CD1c-positive myeloid dendritic cell (primary cell): ENCODE data around the gene DCXR.

Experiments used
- DNase-seq: peaks from one replicate; pipeline ENCODE4 v3.0.0-alpha.2; 2016; ENCODE audit errors: extremely low spot score

Gene DCXR

DNA sequence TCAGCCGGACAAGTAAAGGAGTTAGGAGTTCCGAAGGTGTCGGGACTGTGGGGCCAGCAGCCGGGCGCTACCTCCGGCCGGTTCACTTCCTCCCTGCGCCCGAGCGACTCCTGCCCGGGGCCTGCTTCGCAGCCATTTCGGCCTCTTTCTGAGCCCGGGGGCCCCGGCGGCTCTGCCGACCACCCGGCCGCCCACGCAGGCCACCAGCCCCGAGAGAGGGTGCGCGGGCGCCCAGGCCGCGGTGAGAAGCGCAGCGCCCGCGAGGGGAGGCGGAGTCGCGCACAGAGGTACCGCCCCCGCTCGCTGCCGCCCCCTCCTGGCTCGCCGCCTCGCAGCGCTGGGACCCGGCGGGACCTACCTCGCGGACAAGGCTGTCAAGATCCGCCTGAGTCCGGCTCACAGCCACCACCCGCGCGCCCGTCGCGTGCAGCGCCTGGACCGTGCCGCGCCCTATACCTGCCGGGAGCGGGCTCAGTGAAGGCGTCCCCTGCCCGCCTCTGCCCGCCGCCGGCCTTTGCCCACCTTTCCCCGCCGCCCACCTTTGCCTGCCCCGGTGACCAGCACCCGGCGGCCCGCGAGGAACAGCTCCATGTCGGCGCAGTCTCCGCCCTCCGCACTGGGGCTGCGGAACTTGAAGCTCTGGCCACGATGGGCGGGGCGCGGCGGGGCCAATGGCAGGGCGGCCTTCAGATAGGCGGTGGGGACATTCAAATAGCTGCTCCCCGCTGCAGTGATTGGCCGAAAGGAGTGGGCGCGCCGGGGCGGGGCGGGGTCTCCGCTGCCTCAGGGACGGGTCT is at the start of gene DCXR:
Gene DCXR, minus strand, starts transcription at position 606 of the 797 bp plus-strand sequence. Its CDS starts 15 bp downstream, at position 591.
- DNase-seq: peak; percentile 97

DNA sequence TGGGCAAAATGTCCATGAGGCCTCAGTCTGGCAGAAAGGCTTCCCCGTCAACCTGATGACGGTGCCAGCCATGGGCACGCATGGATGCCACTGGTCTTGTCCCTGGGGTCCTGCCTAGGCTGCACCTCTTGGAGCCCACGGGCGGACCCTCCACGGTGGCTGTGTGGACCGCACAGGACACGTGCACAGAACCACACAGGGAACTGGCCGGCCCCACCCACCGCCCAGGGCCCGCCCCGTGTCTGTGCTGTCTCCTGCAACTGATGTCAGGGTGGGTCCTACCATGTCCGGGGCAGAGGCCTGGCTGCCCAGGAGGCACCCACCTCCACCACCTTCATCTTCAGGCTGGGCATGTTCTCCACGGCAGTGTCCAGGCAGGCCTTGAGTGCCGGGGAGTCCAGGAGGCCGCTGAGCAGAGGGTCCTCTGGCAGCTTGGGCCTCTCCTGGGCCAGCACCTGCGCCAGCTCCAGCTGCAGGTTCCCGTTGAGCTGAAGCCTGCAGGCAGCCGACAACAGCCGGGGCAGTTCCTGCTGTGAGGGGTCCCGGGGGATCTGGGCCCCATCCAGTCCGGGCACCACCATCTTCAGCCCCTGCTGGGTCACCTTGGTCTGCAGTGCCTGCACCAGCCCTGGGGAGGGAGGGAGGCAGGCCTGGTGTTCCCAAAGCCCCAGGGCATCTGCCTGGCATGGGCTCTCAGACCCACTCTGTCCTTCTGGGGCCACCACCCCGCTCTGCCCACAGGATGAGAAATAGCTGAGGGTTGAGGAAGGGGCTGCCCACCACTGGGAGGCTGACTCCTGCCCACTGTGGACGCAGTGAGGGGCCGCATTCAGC is 48.7 kb upstream of the DCXR start:
- DNase-seq: no peak

DNA sequence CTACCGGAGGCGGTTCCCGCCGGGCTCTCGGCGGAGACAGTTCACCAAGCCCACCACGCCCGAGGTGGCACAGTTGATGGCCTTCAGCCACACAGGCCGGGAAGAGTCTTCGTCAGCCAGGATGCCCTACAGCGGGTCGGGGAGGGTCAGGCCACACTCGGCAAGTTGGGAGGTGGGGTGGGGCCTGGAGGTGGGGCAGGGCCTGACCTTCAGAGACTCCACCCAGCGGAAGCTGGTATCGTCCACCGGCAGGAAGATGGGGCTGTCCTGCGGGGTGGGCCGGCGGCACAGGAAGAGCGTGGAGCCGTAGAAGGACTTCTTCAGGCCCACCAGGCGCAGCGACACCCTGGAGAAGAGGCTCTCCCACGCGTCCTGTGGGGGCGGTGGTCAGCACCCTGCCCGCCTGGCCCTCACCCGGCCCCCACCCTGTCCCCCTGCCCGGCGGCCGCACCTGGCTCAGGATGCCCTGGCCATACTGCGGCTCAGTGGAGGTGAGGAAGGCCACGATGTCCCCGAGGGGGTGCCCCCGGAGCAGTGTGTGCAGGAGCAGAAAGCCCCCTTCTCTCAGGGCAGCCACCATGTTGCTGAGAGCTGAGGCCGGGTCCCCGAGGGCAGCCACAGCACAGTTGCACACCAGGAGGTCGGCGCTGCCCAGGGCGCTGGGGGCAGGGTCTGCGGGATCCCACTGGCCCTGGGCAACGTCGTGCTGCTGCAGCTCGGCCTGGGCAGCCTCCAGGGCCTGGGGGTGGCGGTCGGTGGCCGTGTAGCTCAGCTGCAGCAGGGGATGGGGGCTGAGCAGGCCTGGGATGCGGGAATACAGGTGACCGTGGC is 47.7 kb upstream of the DCXR start:
- no peak for DNase-seq

DNA sequence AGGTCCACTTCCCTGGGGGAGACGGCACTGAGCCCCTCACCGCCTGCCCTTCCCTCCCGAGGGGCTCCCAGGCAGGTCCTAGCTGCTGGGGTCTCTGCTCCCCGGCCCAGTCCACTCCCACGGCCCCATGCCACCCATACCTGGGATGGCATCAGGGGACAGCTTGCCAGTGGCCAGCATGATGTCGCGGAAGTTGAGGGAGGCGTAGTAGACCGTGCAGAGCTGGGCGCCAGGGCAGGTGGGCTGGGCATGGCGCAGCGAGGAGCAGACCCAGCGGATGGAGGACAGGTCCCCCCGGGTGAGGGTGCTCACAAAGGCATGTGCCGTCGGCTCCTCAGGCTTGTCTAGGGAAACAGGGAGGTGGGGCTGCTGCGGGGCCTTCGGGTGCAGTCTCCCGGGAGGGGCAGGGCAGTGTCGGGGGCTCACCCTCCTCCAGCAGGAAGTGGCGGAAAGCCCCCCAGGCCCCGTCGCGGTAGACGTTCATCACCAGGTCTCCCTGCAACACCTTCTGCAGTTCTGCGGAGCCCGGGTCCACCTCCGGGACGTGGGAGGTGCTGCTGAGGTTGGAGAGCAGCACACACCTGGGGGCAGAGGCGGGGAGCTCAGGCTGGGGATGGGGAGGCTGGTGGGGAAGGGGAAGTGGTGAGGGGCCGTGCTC is 47.0 kb upstream of the DCXR start:
- DNase-seq: no peak

DNA sequence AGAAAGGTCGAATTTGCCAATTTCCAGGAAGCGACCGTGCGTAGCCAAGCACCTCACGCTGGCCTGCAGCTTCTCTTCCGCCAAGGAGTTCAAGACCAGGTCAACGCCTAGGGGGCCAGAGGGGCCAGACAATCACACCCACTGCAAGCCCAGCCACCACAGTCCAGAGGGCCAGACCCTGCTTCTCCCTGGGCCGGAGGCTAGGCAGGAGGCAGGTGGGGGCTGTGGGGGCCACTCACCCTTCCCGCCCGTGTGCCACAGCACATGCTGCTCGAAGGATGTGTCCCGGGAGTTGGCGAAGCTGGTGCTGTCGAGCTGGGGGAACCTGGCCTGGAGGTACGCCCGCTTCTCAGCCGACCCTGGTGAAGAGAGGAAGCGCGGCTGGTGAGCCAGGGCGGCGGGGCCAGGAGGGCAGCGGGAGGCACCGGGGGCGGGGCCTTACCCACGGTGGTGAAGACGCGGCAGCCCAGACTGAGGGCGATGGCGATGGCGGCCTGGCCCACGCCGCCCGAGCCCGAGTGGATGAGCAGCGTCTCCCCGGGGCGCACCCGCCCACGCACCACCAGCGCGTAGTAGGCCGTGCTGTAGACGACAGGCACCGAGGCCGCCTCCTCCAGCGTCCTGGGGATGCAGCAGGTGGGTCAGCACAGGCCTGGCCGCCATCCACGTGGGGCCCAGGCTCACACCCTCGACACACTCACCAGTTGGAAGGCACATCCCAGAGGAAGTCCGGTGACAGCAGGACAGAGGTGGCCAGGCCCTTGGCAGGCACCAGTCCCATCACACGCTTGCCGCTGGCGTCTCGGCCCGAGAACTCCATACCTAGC is 46.2 kb upstream of the DCXR start:
- DNase-seq: no peak

DNA sequence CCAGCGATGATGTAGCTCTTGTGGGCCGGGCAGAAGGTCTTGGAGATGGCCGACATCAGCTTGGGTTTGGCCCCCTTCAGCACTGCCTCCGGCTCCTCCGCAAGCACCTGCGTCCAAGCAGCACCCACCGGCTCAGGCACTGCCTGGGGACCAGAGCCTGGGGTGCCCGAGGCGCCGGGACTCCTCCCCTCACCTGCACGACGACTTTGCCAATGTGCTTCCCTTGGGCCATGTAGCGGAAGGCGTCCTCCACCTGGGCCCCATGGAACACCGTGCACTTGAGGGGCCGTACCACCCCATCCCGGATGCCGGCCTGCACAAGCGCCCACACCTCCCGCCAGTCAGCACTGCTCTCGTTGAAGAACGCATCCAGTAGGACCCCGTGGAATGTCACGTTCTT is 45.5 kb upstream of the DCXR start:
- no peak for DNase-seq

DNA sequence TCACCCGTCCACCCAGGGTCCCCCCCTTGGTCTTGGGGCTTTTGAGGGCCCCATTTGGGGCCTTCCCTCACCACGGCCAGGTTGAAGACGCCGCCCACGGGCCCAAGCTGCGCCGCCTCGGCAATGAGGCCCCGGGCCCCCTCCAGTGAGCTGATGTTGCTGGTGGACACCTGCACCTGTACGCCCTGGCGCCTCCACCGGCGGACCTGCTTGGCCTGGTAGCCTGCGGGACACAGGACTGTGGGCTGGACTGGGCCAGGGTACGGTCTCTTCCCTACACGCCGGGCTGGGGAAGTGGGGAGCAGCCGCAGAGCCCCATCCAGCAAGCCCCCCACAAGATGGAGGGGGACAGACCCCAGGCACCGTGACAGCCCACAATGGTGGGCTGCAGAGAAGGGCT is 45.0 kb upstream of the DCXR start:
- no peak for DNase-seq

DNA sequence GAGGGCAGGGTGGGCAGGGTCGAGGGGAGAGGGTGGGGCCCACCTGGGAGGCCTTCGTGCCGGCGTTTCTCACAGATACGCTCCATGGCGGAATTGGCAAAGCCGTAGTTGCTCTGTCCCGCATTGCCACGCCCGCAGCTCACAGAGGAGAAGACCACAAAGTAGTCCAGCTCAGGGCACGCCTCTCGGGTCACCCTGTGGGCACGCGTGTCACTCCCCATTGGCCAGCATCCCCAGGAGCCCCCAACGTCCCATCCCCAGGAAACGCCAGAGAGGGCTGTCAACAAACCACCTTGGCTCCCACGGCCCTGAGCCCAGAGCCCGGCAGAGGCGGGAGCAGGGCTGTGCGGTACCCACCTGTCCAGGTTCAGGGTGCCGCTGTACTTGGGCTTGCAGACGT is 44.5 kb upstream of the DCXR start:
- no peak for DNase-seq

DNA sequence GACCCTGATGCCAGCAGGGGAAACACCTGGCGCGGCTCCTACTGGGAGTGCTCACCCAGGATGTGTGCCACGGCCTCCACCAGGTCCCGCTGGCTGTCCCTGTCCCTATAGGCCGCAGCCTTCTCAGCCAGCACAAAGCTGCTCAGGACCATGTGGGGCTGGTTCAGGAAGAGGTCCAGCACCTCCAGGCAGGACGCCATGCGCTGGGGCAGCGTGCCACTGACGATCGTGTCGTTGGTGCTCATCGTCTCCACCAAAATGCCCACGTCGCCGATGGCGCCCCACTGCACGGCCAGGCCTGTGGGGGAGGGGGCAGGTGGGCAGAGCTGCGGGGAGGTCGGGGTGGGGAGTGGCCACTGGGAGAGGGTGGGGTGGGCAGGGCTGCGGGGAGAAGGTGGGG is 44.0 kb upstream of the DCXR start:
- no peak for DNase-seq

DNA sequence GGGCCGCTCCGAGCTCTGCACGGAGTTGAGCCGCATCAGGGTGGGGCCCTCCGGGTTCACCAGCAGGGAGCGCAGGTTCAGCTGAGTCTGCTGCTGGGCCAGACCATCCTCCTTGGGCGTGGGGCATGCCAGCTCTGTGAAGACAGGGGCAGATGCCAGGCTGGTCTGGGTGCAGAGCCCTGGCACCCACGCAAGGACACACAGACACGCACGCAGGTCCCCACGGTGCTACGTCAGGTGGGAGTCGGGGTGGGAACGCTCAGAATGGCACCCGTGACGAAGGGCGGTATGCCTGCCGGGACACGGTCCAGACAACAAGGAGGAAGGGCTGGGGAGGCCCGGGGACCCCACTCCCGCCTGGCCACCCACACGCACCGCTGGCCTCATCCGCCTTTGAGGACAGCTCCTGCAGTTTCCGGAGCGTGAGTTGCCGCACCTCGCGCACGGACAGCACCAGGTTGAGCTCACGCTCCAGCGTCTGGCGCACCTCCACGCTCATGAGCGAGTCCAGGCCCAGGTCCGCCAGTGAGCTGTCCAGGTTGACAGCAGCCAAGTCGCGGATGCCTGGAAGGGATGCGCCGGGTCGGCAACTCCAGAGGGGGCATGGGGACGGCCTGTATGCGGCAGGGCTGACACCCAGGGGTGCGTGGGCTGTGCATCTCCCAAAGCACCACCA is 43.4 kb upstream of the DCXR start:
- no peak for DNase-seq

DNA sequence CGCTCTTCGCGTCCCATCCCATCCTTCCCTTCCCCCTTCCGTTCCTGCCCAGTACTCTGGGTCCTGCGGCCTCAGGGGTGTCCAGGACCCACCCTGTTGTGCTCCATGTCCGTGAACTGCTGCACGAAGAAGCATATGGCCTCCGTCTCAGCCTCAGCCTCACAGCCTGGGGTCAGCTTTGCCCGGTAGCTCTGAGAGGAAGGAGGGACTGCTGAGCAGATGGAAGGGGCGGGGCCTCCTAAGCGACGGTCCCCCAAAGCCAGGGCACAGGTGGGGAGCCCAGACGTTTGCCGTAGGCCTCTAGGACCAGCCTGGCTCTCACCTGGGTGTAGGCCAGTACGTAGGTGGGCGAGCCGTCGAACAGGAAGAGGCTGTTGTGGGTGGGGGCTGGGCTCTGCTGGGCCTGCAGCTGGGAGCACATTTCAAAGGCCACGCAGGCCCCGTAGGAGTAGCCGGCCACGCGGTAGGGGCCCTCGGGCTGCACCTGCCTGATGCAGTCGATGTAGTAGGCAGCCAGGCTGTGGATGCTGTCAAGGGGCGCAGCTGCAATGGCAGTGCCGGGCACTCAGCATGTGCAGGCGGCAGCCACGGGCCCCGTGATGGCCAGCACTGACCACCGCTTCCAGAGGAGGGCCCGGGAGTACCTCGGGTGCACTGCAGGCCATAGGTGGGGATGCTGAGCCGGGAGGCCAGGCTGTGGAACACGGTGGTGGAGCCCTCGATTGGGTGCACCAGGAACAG is 42.7 kb upstream of the DCXR start:
- no peak for DNase-seq

DNA sequence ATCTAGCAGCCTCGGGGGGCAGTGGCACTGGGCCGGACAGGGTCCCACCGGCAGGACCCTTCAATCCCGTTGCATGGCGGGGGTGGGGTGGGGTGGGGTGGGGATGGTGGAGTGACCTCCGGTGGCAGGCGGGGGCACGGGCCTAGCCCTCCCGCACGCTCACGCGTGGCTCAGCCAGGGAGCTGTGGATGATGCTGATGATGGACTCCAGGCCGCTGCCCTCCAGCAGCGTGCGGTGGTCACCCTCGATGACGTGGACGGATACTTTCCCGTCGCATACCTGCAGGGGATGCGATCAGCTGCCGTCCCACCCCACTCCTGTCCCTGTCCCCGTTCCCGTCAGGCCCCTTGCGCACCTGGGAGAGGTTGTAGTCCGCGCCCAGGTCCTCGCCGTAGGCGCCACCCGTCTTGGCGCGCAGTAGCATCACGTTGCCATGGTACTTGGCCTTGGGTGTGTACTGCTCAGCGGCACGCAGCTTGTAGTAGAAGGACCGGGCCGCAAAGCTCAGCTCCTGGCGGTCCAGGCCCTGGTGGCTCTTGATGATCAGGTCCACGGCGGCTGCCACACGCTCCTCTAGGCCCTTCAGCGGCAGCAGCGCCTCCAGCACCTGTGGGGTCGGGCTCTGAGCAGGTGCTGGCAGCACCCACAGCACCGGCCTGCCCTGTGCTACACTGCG is 41.6 kb upstream of the DCXR start:
- DNase-seq: no peak

DNA sequence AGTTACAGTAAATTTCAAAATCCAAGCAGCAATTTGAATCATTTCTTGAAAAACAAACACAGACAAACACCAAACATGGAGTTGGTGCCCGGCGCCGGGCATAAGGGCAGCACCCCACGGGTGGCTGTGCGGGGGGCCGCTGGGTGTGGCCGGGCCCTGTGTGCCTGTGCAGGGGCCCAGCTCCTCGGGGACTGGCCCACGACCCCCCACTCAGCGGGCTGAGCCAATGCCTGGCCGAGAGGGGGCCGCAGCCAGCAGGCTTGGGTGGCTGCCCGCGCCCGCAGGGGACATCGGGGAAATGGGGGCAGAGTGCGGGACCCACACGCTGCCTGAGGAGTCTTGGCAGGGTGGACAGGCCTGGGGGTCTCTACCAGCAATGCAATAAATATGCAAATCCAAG is 40.9 kb upstream of the DCXR start:
- DNase-seq: no peak

DNA sequence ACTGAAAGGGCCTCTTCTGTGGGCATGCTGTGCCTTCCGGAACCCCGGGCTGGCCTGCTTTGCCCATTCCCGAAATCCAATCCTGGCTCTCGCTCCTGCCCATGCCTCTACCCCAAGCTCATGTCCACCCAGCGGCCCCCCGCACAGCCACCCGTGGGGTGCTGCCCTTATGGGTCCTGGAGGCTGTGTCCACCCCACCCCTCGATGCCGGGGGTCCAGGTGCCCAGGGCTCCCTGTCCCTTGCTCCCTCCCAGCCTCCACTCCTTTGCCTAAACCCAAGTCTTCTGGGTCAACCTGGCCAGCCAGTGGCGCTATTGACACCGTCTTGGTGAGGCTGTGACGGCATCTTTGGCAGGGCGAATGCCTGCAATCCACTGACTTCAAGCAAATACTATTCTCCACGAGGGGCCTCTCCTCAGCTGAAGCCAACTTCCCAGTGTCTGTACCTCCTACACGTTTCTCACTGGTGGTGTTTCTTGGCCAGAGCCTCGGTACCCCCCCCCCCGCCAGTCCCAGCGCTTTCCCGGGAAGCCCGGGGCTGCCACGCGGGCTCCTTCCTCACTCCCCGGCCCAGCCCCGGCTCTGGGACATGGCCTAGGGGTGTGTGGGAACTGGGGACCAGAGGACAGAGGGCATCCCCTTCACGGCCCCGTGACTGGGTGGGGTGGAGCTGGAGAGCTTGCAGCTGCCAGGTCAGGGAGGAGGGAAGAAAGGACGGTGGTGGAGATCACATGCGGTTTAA is 40.3 kb upstream of the DCXR start:
- no peak for DNase-seq

DNA sequence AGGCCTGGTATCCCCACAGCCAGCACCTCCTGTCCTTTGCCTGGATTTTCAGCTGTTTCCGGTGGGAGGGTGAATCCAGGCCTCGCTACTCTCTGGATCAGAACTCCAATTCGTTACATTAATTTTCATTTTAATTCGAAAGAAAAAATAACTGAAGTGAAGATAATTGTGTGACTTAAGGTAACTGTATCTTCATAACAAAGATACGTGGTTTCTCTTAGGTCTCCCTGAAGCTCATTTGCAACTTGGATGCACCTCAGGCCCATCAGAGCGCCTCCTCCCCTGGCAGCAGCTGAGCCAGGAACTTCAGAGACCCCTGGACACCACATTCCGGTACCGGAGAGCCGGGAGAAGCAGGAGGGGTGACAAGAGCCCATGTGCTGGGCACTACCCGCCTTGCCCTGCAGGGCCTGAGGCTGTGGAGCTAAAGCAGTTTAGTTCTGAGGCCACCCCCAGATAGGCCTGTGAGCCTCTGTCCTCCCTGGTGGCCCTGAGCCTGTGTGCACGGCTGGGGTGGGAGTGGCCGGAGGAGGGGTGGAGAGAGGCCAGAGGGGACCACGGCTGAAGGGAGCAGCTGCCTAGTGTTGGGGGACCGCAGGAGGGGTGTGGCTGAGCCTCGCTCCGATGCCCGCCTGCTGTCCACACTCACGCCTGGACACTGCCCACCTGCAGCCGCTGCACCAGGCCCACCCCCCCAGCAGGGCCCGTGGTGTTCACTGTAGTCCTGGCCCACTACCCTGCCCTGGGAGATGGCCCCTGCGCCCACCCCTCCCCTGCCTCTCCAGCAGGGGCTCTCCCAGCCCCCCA is 39.5 kb upstream of the DCXR start:
- DNase-seq: no peak

DNA sequence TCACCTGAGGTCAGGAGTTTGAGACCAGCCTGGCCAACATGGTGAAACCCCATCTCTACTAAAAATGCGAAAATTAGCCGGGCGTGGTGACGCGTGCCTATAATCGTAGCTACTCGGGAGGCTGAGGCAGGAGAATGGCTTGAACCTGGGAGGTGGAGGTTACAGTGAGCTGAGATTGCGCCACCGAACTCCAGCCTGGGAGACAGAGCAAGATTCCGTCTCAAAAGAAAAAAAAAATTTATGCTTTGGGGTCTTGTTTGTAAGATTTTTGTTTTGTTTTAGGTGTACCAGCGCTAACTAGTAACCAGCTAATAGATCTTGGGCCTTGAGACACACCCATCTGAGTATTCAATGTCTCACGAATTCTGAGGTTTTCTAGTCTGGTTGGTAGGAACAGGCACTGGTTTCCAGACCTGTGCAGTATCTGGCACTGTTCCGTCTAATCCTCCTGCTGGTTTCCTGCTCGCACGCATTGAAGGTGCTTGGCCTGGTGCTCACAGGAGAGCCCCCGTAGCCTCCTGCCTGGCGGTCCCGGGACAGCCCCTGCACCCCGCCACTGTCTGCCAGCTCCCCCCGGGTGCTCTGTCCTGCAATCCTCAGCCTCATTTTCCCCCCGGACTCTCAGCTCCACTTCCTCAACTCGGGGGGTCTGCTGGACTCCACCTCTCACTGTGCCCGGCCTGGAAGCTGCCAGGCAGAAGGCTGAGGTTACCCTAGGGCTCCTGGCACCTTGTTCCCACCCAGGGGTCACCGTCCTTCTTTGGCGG is 38.7 kb upstream of the DCXR start:
- DNase-seq: no peak

DNA sequence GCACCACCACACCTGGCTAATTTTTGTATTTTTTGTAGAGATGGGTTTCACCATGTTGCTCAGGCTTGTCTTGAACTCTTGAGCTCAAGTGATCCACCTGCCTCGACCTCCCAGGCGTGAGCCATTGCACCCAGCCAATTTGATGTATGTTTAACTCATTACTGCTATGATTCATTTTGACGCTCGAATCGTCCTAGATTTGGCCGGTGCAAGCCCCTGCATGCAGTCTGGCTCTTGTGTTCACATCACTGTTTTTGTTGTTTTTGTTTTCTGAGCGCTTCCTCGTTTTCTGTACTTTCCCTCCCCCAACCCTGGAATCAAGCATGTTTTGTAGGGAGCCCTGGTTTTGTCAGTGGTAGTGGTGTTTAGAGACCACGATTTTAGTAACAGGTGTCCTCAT is 35.9 kb upstream of the DCXR start:
- DNase-seq: no peak
